LNCaP clone FGC (cell line): Measurements from ENCODE around the gene CACNA2D1.
"Not testable (repeated sequence)": the region's sequence is repeated elsewhere in the genome, so short reads cannot be mapped to it uniquely, and the experiment has no call there.

Source experiments
- DNase-seq: peaks from one replicate; pipeline ENCODE4 v3.0.0-alpha.2; 2011; ENCODE audit warnings: low read depth
- H3K4me3 ChIP-seq: 2 replicates; pipeline ENCODE4 v1.5.1; 2011; ENCODE audit warnings: mild to moderate bottlenecking, low read depth, low read length, control low read depth
- CTCF ChIP-seq: IDR thresholded peaks from 2 replicates; pipeline ENCODE4 v1.5.1; 2012; ENCODE audit warnings: mild to moderate bottlenecking; ENCODE audit not compliant: control insufficient read depth, insufficient read depth; ENCODE audit errors: extremely low read depth

Gene CACNA2D1

GRCh38 chr7:82435769-82436168 is 7.8 kb downstream of the CACNA2D1 start:
- H3K4me3 ChIP-seq, result no peak overlapping the region

GRCh38 chr7:82434275-82435022 is 9.1 kb downstream of the CACNA2D1 start:
- no peak overlapping the region for H3K4me3 ChIP-seq
- DNase-seq, result no peak
- TF ChIP-seq CTCF, result no peak

More at GRCh38 chr7:82435769-82436168, 7.8 kb downstream of the CACNA2D1 start:
- DNase-seq, result no peak
- no peak for TF ChIP-seq CTCF

GRCh38 chr7:82433507-82433906 is 10.1 kb downstream of the CACNA2D1 start:
- no peak overlapping the region for H3K4me3 ChIP-seq
- no peak for DNase-seq
- no peak for TF ChIP-seq CTCF

- DNase-seq, result not testable (repeated sequence)
Measured at GRCh38 chr7:82432743-82433142, 10.8 kb downstream of the CACNA2D1 start.

GRCh38 chr7:82430500-82431465 is 12.8 kb downstream of the CACNA2D1 start:
- H3K4me3 ChIP-seq, result no peak overlapping the region
- no peak for DNase-seq
- TF ChIP-seq CTCF, result no peak

More at GRCh38 chr7:82432743-82433142, 10.8 kb downstream of the CACNA2D1 start:
- H3K4me3 ChIP-seq, result not testable (repeated sequence)

- no peak for DNase-seq
- no peak overlapping the region for H3K4me3 ChIP-seq
- no peak for TF ChIP-seq CTCF
Measured at GRCh38 chr7:82429408-82429807, 14.2 kb downstream of the CACNA2D1 start.
